Karpas-422 (cell line): ENCODE data around the gene ARHGAP44. TPM values are rescaled to one million over a fixed set of nuclear protein-coding genes. Genes with fewer than 3 reads are reported as not detected.

Experiments
- DNase-seq: peaks from one replicate; pipeline ENCODE4 v3.0.0-alpha.2; 2015
- H2AFZ ChIP-seq: fragments of 200-600 bp; sonication (generic); 2 replicates; pipeline ENCODE4 v1.6.1; 2014; ENCODE audit warnings: antibody characterized with exemption, low read length, mixed read lengths
- H3K27ac ChIP-seq: fragments of 200-600 bp; sonication (generic); 2 replicates; pipeline ENCODE4 v1.5.1; 2014; ENCODE audit warnings: mild to moderate bottlenecking, low read length, moderate library complexity
- H3K27me3 ChIP-seq: fragments of 200-600 bp; sonication (generic); 2 replicates; pipeline ENCODE4 v1.6.1; 2014; ENCODE audit warnings: low read length, mixed read lengths
- H3K36me3 ChIP-seq: fragments of 200-600 bp; sonication (generic); 2 replicates; pipeline ENCODE4 v1.6.1; 2014; ENCODE audit warnings: low read length, mixed read lengths; ENCODE audit not compliant: insufficient read depth
- H3K4me1 ChIP-seq: fragments of 200-600 bp; sonication (generic); 2 replicates; pipeline ENCODE4 v1.6.1; 2014; ENCODE audit warnings: mild to moderate bottlenecking, low read length, mixed read lengths
- H3K4me2 ChIP-seq: fragments of 200-600 bp; sonication (generic); 2 replicates; pipeline ENCODE4 v1.6.1; 2014; ENCODE audit warnings: low read length, low read depth, mild to moderate bottlenecking; ENCODE audit not compliant: poor library complexity, severe bottlenecking
- H3K4me3 ChIP-seq: fragments of 200-600 bp; sonication (generic); 2 replicates; pipeline ENCODE4 v1.5.1; 2014; ENCODE audit warnings: mild to moderate bottlenecking, antibody characterized with exemption, low read length, mixed read lengths
- H3K79me2 ChIP-seq: fragments of 200-600 bp; sonication (generic); 2 replicates; pipeline ENCODE4 v1.6.1; 2014; ENCODE audit warnings: mild to moderate bottlenecking, low read length, mixed read lengths
- H3K9ac ChIP-seq: fragments of 200-600 bp; sonication (generic); 2 replicates; pipeline ENCODE4 v1.6.0; 2014; ENCODE audit warnings: low read length
- H3K9me2 ChIP-seq: fragments of 200-600 bp; sonication (generic), shearing (Covaris generic); replicated peaks from 2 replicates; pipeline ENCODE4 v1.6.0; 2014; ENCODE audit warnings: mild to moderate bottlenecking, low read length, moderate library complexity; ENCODE audit not compliant: insufficient read depth
- H3K9me3 ChIP-seq: fragments of 300-700, 200-600 bp; sonication (generic); 2 replicates; pipeline ENCODE4 v1.6.1; 2014; ENCODE audit warnings: low read length, mixed read lengths
- H4K20me1 ChIP-seq: fragments of 200-600 bp; sonication (generic); 2 replicates; pipeline ENCODE4 v1.6.1; 2014; ENCODE audit warnings: mild to moderate bottlenecking, antibody characterized with exemption, low read length, low read depth; ENCODE audit not compliant: insufficient read depth
- total RNA-seq: library from RNA; depleted of rRNA; stranded (reverse); fragments of >200 nt; shearing (Covaris generic); gene quantifications from 2 replicates; pipeline ENCODE4 v1.2.3, GENCODE V29; 2014; ENCODE audit warnings: low replicate concordance

ARHGAP44 gene
- total RNA-seq, 1 experiment from 2014 or later = 24.6 TPM

GRCh38 chr17:12800855-12801365, 11.6 kb downstream of the ARHGAP44 start:
- H3K27me3 ChIP-seq = no peaks in the 10 kb centered on the region
- no peaks in the 10 kb centered on the region for H3K36me3 ChIP-seq
- no peak overlapping the region for H3K27ac ChIP-seq
- no peak overlapping the region for H3K4me3 ChIP-seq
- peaks cover 20% of the 10 kb centered on the region for H3K79me2 ChIP-seq
- peaks cover 5% of the 10 kb centered on the region; the same call in 1 of the 2 replicates for H4K20me1 ChIP-seq
- no peak overlapping the region for H3K9ac ChIP-seq
- H3K9me3 ChIP-seq = no peaks in the 10 kb centered on the region
- H3K4me2 ChIP-seq = no peak overlapping the region
- H2AFZ ChIP-seq = no peak overlapping the region
- H3K9me2 ChIP-seq = no peaks in the 10 kb centered on the region
- DNase-seq = no peak
- H3K4me1 ChIP-seq = peaks cover 19% of the 10 kb centered on the region

DNA sequence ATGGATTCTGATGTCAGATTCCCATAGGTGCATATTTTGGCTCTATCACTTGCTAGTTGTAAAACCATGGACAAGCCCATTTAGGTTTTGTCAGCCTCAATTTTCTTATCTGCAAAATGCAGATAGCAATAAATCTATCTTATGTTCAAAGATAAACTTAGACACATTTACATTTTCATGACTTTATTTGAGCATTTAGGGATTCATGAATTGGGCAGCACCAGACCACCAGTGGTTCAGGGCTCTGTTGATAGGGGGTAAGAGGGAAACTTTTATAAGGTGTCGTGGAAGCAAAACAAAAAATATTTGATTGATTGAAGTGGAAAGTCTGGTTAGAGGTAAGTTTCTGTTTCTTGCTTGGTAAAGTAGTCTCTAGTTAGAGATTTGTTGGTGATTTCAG, 17.3 kb downstream of the ARHGAP44 start:
- H3K4me1 ChIP-seq = peaks cover 5% of the 10 kb centered on the region; the same call in 1 of the 2 replicates
- H3K9me3 ChIP-seq = no peaks in the 10 kb centered on the region
- H3K4me2 ChIP-seq = no peak overlapping the region
- no peak overlapping the region for H3K9ac ChIP-seq
- no peak overlapping the region for H3K4me3 ChIP-seq
- peaks cover 5% of the 10 kb centered on the region; the same call in 1 of the 2 replicates for H4K20me1 ChIP-seq
- H3K9me2 ChIP-seq = no peaks in the 10 kb centered on the region
- H3K36me3 ChIP-seq = no peaks in the 10 kb centered on the region
- no peaks in the 10 kb centered on the region for H3K27me3 ChIP-seq
- H3K27ac ChIP-seq = no peak overlapping the region
- H2AFZ ChIP-seq = no peak overlapping the region
- peaks cover 17% of the 10 kb centered on the region for H3K79me2 ChIP-seq
- no peak for DNase-seq

- no peak overlapping the region for H3K4me3 ChIP-seq
- peaks cover 21% of the 10 kb centered on the region for H3K79me2 ChIP-seq
- no peak for DNase-seq
- H3K27ac ChIP-seq = no peak overlapping the region
- no peaks in the 10 kb centered on the region for H4K20me1 ChIP-seq
- no peak overlapping the region for H3K9ac ChIP-seq
- no peaks in the 10 kb centered on the region for H3K27me3 ChIP-seq
- no peaks in the 10 kb centered on the region for H3K36me3 ChIP-seq
- H3K4me1 ChIP-seq = peaks cover 25% of the 10 kb centered on the region
- no peak overlapping the region for H2AFZ ChIP-seq
- H3K4me2 ChIP-seq = no peak overlapping the region
- no peaks in the 10 kb centered on the region for H3K9me2 ChIP-seq
- H3K9me3 ChIP-seq = no peaks in the 10 kb centered on the region
Observed at GRCh38 chr17:12808723-12809122, 19.4 kb downstream of the ARHGAP44 start.

DNA sequence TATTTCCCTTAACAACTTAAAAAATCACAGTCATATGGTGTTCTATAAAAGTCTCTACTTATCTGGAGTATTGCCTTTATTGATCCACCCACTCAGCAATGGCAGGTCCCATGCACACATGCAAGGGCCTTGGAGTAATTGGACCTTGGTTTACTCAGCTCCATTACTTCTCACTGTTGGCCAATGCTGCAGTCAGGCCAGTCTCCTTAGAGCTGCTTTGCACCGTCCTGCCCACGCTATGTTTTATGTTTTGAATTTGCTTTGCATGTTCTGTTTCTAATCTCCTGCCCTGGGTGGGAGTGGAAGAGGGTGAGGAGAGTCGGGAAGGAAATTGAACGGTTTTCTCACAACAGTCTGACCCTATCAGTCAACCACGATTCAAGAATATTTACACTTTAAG, 23.6 kb downstream of the ARHGAP44 start:
- H3K4me1 ChIP-seq = peaks cover 60% of the 10 kb centered on the region
- H3K9me2 ChIP-seq = no peaks in the 10 kb centered on the region
- peak overlapping the region; percentile 57 for H3K4me2 ChIP-seq
- peak overlapping the region; percentile 20; the same call in 1 of the 2 replicates for H3K4me3 ChIP-seq
- H4K20me1 ChIP-seq = no peaks in the 10 kb centered on the region
- peak overlapping the region; percentile 80 for H3K27ac ChIP-seq
- H3K36me3 ChIP-seq = no peaks in the 10 kb centered on the region
- H3K79me2 ChIP-seq = peaks cover 29% of the 10 kb centered on the region
- H3K9ac ChIP-seq = peak overlapping the region; percentile 29
- no peaks in the 10 kb centered on the region for H3K27me3 ChIP-seq
- peak; percentile 76 for DNase-seq
- peak overlapping the region; percentile 4; the same call in 1 of the 2 replicates for H2AFZ ChIP-seq
- no peaks in the 10 kb centered on the region for H3K9me3 ChIP-seq

DNA sequence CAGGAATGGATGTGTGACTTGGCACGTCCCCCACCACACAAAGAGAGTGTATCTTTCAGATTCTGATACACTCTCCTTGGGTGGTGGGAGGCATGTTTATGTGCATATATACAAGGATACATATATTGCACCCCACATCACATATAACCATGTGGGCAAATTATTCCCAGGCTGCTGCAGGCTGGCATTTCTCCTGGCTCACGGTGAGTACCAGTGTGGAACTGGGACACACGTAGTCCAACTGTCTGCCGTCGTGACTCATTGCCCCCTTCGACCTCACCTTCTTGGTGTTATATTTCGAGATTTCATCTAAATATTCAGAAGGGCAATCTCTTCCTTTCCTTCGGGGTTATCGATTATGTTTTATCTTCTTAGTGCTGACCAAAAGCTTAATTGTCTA, 24.4 kb downstream of the ARHGAP44 start:
- no peaks in the 10 kb centered on the region for H3K36me3 ChIP-seq
- H3K4me3 ChIP-seq = no peak overlapping the region
- peaks cover 31% of the 10 kb centered on the region for H3K79me2 ChIP-seq
- DNase-seq = no peak
- no peaks in the 10 kb centered on the region for H3K9me3 ChIP-seq
- H2AFZ ChIP-seq = no peak overlapping the region
- peak overlapping the region; percentile 57 for H3K4me2 ChIP-seq
- no peaks in the 10 kb centered on the region for H3K27me3 ChIP-seq
- H3K27ac ChIP-seq = peak overlapping the region; percentile 80
- H3K9me2 ChIP-seq = no peaks in the 10 kb centered on the region
- H3K9ac ChIP-seq = peak overlapping the region; percentile 29; the same call in 1 of the 2 replicates
- peaks cover 60% of the 10 kb centered on the region for H3K4me1 ChIP-seq
- H4K20me1 ChIP-seq = no peaks in the 10 kb centered on the region

DNA sequence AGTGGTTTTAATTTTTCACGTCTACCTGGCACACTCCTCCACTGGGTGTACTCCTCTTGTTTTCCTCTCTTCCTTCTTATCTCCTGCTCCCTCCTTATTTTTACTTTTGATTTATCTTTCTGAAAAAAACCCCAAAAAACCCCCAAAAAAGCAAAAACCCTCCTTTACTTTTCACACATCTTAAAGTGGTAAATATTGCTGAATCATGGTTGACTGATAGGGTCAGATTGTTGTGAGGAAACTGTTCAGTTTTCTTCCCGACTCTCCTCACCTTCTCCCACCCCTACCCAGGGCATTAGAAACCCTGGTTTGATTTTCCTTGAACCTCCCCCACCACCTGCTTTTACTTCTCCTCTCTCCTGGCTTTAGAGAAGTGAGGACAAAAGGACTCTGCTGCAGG, 25.4 kb downstream of the ARHGAP44 start:
- Histone ChIP-seq H3K4me2 (peak overlapping the region; percentile 70), H3K9me3 (no peaks in the 10 kb centered on the region), H3K27ac (peak overlapping the region; percentile 95), H2AFZ (peak overlapping the region; percentile 24), H3K4me1 (peaks cover 60% of the 10 kb centered on the region), H3K4me3 (peak overlapping the region; percentile 43), H3K9me2 (no peaks in the 10 kb centered on the region), H3K79me2 (peaks cover 35% of the 10 kb centered on the region), H3K27me3 (no peaks in the 10 kb centered on the region), H3K36me3 (no peaks in the 10 kb centered on the region), H4K20me1 (no peaks in the 10 kb centered on the region), H3K9ac (peak overlapping the region; percentile 61)
- DNase-seq = peak; percentile 48

- H3K27ac ChIP-seq = peak overlapping the region; percentile 95
- peak; percentile 94 for DNase-seq
- peak overlapping the region; percentile 44 for H3K4me3 ChIP-seq
- peak overlapping the region; percentile 24; the same call in 1 of the 2 replicates for H2AFZ ChIP-seq
- H3K4me1 ChIP-seq = peaks cover 60% of the 10 kb centered on the region
- H4K20me1 ChIP-seq = no peaks in the 10 kb centered on the region
- no peaks in the 10 kb centered on the region for H3K27me3 ChIP-seq
- H3K4me2 ChIP-seq = peak overlapping the region; percentile 70
- peaks cover 35% of the 10 kb centered on the region for H3K79me2 ChIP-seq
- no peaks in the 10 kb centered on the region for H3K36me3 ChIP-seq
- H3K9me3 ChIP-seq = no peaks in the 10 kb centered on the region
- H3K9me2 ChIP-seq = no peaks in the 10 kb centered on the region
- peak overlapping the region; percentile 61 for H3K9ac ChIP-seq
Observed at GRCh38 chr17:12815642-12816141, 26.4 kb downstream of the ARHGAP44 start.

- Histone ChIP-seq H3K36me3 (no peaks in the 10 kb centered on the region), H3K4me3 (no peak overlapping the region), H3K9ac (no peak overlapping the region), H3K27ac (no peak overlapping the region), H3K27me3 (no peaks in the 10 kb centered on the region), H3K9me2 (no peaks in the 10 kb centered on the region), H4K20me1 (no peaks in the 10 kb centered on the region), H3K4me2 (no peak overlapping the region), H3K79me2 (peaks cover 14% of the 10 kb centered on the region), H3K4me1 (peaks cover 10% of the 10 kb centered on the region), H2AFZ (no peak overlapping the region), H3K9me3 (no peaks in the 10 kb centered on the region)
- DNase-seq = no peak
Observed at GRCh38 chr17:12821376-12821940, 32.2 kb downstream of the ARHGAP44 start.
